ENCODE measurements around the gene GNG3.
A peak's percentile ranks its signal among the peaks of the same experiment; 100 is the strongest.

The GNG3 gene

GRCh38 chr11:62755086-62755615 is 47.7 kb downstream of the GNG3 start:
- TF ChIP-seq CTCF (IDR thresholded peaks at IDR 0.05; ENCODE audit: borderline replicate concordance, extremely low read depth, low read length, poor library complexity, severe bottlenecking) (no peak), EZH2 (IDR thresholded peaks at IDR 0.05; ENCODE audit: borderline replicate concordance, low read depth, low read length, severe bottlenecking) (no peak)
- no peak overlapping the region for H3K27ac ChIP-seq (ENCODE audit: low read length)
- ATAC-seq (ENCODE audit: insufficient read depth, low read depth) (no peak), DNase-seq (no peak)
- H3K4me1 ChIP-seq (ENCODE audit: insufficient read depth, low read length) = peaks cover 28% of the 10 kb centered on the region
- no peaks in the 10 kb centered on the region for H3K9me3 ChIP-seq (ENCODE audit: insufficient read depth, low read length, severe bottlenecking)
- H3K79me2 ChIP-seq (ENCODE audit: insufficient read depth, low read length) = peaks cover 23% of the 10 kb centered on the region
- no peaks in the 10 kb centered on the region for H3K27me3 ChIP-seq (ENCODE audit: insufficient read depth, low read length, poor library complexity)
- no peak overlapping the region for H2AFZ ChIP-seq (ENCODE audit: low read depth, low read length)
- H3K4me2 ChIP-seq (ENCODE audit: insufficient read depth, low read length) = peak overlapping the region; percentile 66
- H3K4me3 ChIP-seq (ENCODE audit: low read depth in 1 of 2, low read length in 2 of 2) = no peak overlapping the region
- H3K9ac ChIP-seq (ENCODE audit: low read depth, low read length) = peak overlapping the region; percentile 60; the same call in 1 of the 2 replicates
- H3K36me3 ChIP-seq (ENCODE audit: insufficient read depth, low read length) = peaks cover 16% of the 10 kb centered on the region
- H4K20me1 ChIP-seq (ENCODE audit: insufficient read depth, low read length) = peaks cover 7% of the 10 kb centered on the region; the same call in 1 of the 2 replicates

GRCh38 chr11:62757846-62758788 is 50.6 kb downstream of the GNG3 start:
- Histone ChIP-seq H4K20me1 (ENCODE audit: insufficient read depth, low read length) (0 out of 2 replicates have a peak, but pooled peaks cover 2% of the 10 kb centered on the region), H3K36me3 (ENCODE audit: insufficient read depth, low read length) (peaks cover 7% of the 10 kb centered on the region), H3K9ac (ENCODE audit: low read depth, low read length) (no peak overlapping the region), H3K4me3 (ENCODE audit: low read depth in 1 of 2, low read length in 2 of 2) (no peak overlapping the region), H2AFZ (ENCODE audit: low read depth, low read length) (peak overlapping the region; percentile 57; the same call in 1 of the 2 replicates), H3K4me1 (ENCODE audit: insufficient read depth, low read length) (peaks cover 33% of the 10 kb centered on the region), H3K79me2 (ENCODE audit: insufficient read depth, low read length) (peaks cover 21% of the 10 kb centered on the region), H3K9me3 (ENCODE audit: insufficient read depth, low read length, severe bottlenecking) (no peaks in the 10 kb centered on the region), H3K27me3 (ENCODE audit: insufficient read depth, low read length, poor library complexity) (no peaks in the 10 kb centered on the region), H3K4me2 (ENCODE audit: insufficient read depth, low read length) (no peak overlapping the region), H3K27ac (ENCODE audit: low read length) (no peak overlapping the region)
- DNase-seq (no peak), ATAC-seq (ENCODE audit: insufficient read depth, low read depth) (no peak)
- TF ChIP-seq CTCF (IDR thresholded peaks at IDR 0.05; ENCODE audit: borderline replicate concordance, extremely low read depth, low read length, poor library complexity, severe bottlenecking) (no peak), EZH2 (IDR thresholded peaks at IDR 0.05; ENCODE audit: borderline replicate concordance, low read depth, low read length, severe bottlenecking) (no peak)
